HepG2 (cell line): ENCODE measurements around the gene CTCF. TPM values are rescaled to one million over a fixed set of nuclear protein-coding genes. Genes with fewer than 3 reads are reported as not detected.

Experiments
- CHD4 ChIP-seq: fragments of 200-600 bp; sonication (generic); IDR thresholded peaks from 2 replicates; pipeline ENCODE4 v1.7.0; 2017; ENCODE audit warnings: mild to moderate bottlenecking, low read length, borderline replicate concordance
- ELF1 ChIP-seq: sonication (generic); formaldehyde crosslinking; IDR thresholded peaks from 2 replicates; pipeline ENCODE4 v1.4.0; 2020; ENCODE audit warnings: missing genetic modification reagents
- HMG20B ChIP-seq: conservative IDR thresholded peaks from 2 replicates; pipeline ENCODE4 v1.6.1; 2016; ENCODE audit warnings: missing genetic modification reagents, missing compliant biosample characterization
- HNRNPL ChIP-seq: fragments of 200-400 bp; formaldehyde crosslinking; IDR thresholded peaks from 2 replicates; pipeline ENCODE4 v1.6.1; 2017; ENCODE audit warnings: mild to moderate bottlenecking, low read depth, low read length
- KLF9 ChIP-seq: IDR thresholded peaks from 2 replicates; pipeline ENCODE4 v1.6.1; 2016; ENCODE audit warnings: low read depth
- MAF1 ChIP-seq: sonication (generic); formaldehyde crosslinking; IDR thresholded peaks from 2 replicates; pipeline ENCODE4 v1.5.0; 2020; ENCODE audit warnings: missing genetic modification reagents, borderline replicate concordance
- RAD21 ChIP-seq: fragments of 450-650 bp; formaldehyde crosslinking; IDR thresholded peaks from 2 replicates; pipeline ENCODE4 v1.5.0; 2020; ENCODE audit warnings: mild to moderate bottlenecking
- U2AF1 ChIP-seq: fragments of 200-400 bp; formaldehyde crosslinking; optimal IDR thresholded peaks from 2 replicates; pipeline ENCODE3; 2017; ENCODE audit warnings: mild to moderate bottlenecking, low read depth, low read length
- ZFAT ChIP-seq: sonication (generic); formaldehyde crosslinking; conservative IDR thresholded peaks from 2 replicates; pipeline ENCODE4 v1.8.1; 2023; ENCODE audit warnings: missing genetic modification reagents, inconsistent platforms
- ZNF251 ChIP-seq: sonication (generic); formaldehyde crosslinking; IDR thresholded peaks from 2 replicates; pipeline ENCODE4 v1.9.0; 2021; ENCODE audit warnings: mild to moderate bottlenecking, missing genetic modification reagents
- ZNF383 ChIP-seq: sonication (generic); formaldehyde crosslinking; IDR thresholded peaks from 2 replicates; pipeline ENCODE4 v1.4.0; 2020; ENCODE audit warnings: missing genetic modification reagents, mild to moderate bottlenecking, borderline replicate concordance
- ZNF484 ChIP-seq: sonication (generic); formaldehyde crosslinking; IDR thresholded peaks from 2 replicates; pipeline ENCODE4 v1.5.1; 2020; ENCODE audit warnings: mild to moderate bottlenecking, low read depth, missing genetic modification reagents, borderline replicate concordance
- ZNF75D ChIP-seq: sonication (generic); formaldehyde crosslinking; IDR thresholded peaks from 2 replicates; pipeline ENCODE4 v1.8.1; 2023; ENCODE audit warnings: missing genetic modification reagents, mild to moderate bottlenecking, borderline replicate concordance
- ZNF773 ChIP-seq: sonication (generic); formaldehyde crosslinking; IDR thresholded peaks from 2 replicates; pipeline ENCODE4 v1.4.0; 2020; ENCODE audit warnings: missing genetic modification reagents, borderline replicate concordance
- ZNF850 ChIP-seq: sonication (generic); formaldehyde crosslinking; conservative IDR thresholded peaks from 2 replicates; pipeline ENCODE4 v1.9.0; 2021; ENCODE audit warnings: mild to moderate bottlenecking, missing genetic modification reagents
- ZSCAN22 ChIP-seq: sonication (generic); formaldehyde crosslinking; IDR thresholded peaks from 2 replicates; pipeline ENCODE4 v1.4.0; 2020; ENCODE audit warnings: mild to moderate bottlenecking, missing genetic modification reagents
- polyA plus RNA-seq, 8 experiments: library from polyadenylated mRNA; depleted of rRNA in 3 of 8; stranded (reverse) in 7 of 8; unstranded in 1 of 8; fragments of >200 nt; fragmentation: Illumina TruSeq in 4 of 8; extraction: Trizol in 4 of 8; gene quantifications; 2 replicates each; pipeline versions ENCODE4 v1.2.1 to v1.2.3, GENCODE V29; 2011 to 2016; ENCODE audit warnings: low read depth in 4 of 8, missing spikeins in 1 of 8, mixed read lengths in 1 of 8; ENCODE audit not compliant: insufficient read depth in 1 of 8
- total RNA-seq, 5 experiments: library from RNA; depleted of rRNA; stranded (reverse); fragments of >200 nt; fragmentation: Illumina TruSeq; extraction: Trizol; gene quantifications; 2 replicates each; pipeline ENCODE4 v1.2.3, GENCODE V29; 2016; ENCODE audit warnings: low read depth in 1 of 5
- TF ChIP-seq, protein P1 (sequence below): sonication (generic); formaldehyde crosslinking; IDR thresholded peaks from 2 replicates; pipeline ENCODE4 v1.4.0; 2020; ENCODE audit warnings: missing genetic modification reagents
- TF ChIP-seq, protein P2 (sequence below): sonication (generic); formaldehyde crosslinking; IDR thresholded peaks from 2 replicates; pipeline ENCODE4 v1.4.0; 2020; ENCODE audit warnings: missing genetic modification reagents
- TF ChIP-seq, protein P3 (sequence below): sonication (generic); formaldehyde crosslinking; IDR thresholded peaks from 2 replicates; pipeline ENCODE4 v1.9.0; 2021; ENCODE audit warnings: missing genetic modification reagents, borderline replicate concordance
- TF ChIP-seq, protein P4 (sequence below): sonication (generic); formaldehyde crosslinking; IDR thresholded peaks from 2 replicates; pipeline ENCODE4 v1.8.0; 2022; ENCODE audit warnings: low read depth, missing genetic modification reagents

CTCF gene
- total and polyA plus RNA-seq, 2 of the 13 experiments (the other 11 are each of a cell fraction or from before 2014, with no cell fraction given): 19.5 to 37.5 TPM

DNA sequence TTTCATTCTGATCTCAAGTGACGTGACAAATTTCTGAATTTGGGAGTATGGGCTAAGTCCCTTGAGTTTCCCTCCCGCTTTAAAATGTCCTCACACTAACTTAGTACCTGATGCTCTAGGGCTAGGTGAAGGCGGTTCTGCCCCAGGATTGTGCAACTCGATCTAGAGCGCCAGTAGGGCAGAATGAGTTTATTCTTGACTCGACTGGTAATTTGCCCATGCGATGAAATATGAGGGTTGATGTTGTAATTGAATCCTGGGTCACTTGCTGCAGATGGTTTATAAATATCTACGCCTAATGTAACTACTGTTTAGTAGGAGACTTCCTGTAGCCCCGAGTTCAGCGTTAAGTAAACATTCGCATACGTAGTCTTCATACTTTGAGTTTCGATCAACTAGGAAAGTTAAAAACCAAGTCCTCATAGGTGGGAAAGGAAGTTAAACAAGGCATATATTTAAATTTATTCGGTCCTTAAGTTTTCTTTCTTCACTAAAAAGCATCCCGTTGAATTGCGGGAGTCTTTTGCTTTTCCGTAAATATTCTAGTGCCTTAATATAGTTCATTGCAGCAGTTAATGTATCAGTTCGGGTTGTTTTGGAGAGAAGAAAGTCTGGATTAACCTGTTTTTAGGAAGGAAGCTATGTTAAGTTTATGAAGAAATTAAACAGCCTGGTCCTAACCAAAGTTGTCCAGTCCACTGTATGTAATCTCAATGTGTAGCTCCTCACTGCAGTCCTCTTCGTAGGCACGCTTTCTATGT lies 1.6 kb downstream of the CTCF start (continued):
- TF ChIP-seq, protein P1, sequence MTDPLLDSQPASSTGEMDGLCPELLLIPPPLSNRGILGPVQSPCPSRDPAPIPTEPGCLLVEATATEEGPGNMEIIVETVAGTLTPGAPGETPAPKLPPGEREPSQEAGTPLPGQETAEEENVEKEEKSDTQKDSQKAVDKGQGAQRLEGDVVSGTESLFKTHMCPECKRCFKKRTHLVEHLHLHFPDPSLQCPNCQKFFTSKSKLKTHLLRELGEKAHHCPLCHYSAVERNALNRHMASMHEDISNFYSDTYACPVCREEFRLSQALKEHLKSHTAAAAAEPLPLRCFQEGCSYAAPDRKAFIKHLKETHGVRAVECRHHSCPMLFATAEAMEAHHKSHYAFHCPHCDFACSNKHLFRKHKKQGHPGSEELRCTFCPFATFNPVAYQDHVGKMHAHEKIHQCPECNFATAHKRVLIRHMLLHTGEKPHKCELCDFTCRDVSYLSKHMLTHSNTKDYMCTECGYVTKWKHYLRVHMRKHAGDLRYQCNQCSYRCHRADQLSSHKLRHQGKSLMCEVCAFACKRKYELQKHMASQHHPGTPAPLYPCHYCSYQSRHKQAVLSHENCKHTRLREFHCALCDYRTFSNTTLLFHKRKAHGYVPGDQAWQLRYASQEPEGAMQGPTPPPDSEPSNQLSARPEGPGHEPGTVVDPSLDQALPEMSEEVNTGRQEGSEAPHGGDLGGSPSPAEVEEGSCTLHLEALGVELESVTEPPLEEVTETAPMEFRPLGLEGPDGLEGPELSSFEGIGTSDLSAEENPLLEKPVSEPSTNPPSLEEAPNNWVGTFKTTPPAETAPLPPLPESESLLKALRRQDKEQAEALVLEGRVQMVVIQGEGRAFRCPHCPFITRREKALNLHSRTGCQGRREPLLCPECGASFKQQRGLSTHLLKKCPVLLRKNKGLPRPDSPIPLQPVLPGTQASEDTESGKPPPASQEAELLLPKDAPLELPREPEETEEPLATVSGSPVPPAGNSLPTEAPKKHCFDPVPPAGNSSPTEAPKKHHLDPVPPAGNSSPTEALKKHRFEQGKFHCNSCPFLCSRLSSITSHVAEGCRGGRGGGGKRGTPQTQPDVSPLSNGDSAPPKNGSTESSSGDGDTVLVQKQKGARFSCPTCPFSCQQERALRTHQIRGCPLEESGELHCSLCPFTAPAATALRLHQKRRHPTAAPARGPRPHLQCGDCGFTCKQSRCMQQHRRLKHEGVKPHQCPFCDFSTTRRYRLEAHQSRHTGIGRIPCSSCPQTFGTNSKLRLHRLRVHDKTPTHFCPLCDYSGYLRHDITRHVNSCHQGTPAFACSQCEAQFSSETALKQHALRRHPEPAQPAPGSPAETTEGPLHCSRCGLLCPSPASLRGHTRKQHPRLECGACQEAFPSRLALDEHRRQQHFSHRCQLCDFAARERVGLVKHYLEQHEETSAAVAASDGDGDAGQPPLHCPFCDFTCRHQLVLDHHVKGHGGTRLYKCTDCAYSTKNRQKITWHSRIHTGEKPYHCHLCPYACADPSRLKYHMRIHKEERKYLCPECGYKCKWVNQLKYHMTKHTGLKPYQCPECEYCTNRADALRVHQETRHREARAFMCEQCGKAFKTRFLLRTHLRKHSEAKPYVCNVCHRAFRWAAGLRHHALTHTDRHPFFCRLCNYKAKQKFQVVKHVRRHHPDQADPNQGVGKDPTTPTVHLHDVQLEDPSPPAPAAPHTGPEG (CRISPR knock-in tag): no peak
- TF ChIP-seq, protein P2, sequence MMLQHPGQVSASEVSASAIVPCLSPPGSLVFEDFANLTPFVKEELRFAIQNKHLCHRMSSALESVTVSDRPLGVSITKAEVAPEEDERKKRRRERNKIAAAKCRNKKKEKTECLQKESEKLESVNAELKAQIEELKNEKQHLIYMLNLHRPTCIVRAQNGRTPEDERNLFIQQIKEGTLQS (CRISPR knock-in tag): no peak
- no peak for TF ChIP-seq ZSCAN22 (CRISPR knock-in tag)
- 0 out of 2 replicates have a peak, but pooled peaks have one; percentile 47 for TF ChIP-seq ZFAT (CRISPR knock-in tag)
- TF ChIP-seq U2AF1: no peak
- peak; percentile 19; the same call in 1 of the 2 replicates for TF ChIP-seq ELF1 (CRISPR knock-in tag)
- 0 out of 2 replicates have a peak, but pooled peaks have one; percentile 52 for TF ChIP-seq HMG20B (CRISPR knock-in tag)
- TF ChIP-seq ZNF484 (CRISPR knock-in tag): no peak
- TF ChIP-seq ZNF383: no peak
- TF ChIP-seq CHD4: no peak
- TF ChIP-seq KLF9 (CRISPR knock-in tag): 0 out of 2 replicates have a peak, but pooled peaks have one; percentile 20
- TF ChIP-seq RAD21 (CRISPR knock-in tag): no peak
- TF ChIP-seq, protein P3, sequence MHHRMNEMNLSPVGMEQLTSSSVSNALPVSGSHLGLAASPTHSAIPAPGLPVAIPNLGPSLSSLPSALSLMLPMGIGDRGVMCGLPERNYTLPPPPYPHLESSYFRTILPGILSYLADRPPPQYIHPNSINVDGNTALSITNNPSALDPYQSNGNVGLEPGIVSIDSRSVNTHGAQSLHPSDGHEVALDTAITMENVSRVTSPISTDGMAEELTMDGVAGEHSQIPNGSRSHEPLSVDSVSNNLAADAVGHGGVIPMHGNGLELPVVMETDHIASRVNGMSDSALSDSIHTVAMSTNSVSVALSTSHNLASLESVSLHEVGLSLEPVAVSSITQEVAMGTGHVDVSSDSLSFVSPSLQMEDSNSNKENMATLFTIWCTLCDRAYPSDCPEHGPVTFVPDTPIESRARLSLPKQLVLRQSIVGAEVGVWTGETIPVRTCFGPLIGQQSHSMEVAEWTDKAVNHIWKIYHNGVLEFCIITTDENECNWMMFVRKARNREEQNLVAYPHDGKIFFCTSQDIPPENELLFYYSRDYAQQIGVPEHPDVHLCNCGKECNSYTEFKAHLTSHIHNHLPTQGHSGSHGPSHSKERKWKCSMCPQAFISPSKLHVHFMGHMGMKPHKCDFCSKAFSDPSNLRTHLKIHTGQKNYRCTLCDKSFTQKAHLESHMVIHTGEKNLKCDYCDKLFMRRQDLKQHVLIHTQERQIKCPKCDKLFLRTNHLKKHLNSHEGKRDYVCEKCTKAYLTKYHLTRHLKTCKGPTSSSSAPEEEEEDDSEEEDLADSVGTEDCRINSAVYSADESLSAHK: no peak
- no peak for TF ChIP-seq ZNF850
- no peak for TF ChIP-seq ZNF75D (CRISPR knock-in tag)
- no peak for TF ChIP-seq MAF1 (CRISPR knock-in tag)
- no peak for TF ChIP-seq ZNF251 (CRISPR knock-in tag)
- TF ChIP-seq ZNF773 (CRISPR knock-in tag): no peak
- TF ChIP-seq HNRNPL: no peak
- TF ChIP-seq, protein P4, sequence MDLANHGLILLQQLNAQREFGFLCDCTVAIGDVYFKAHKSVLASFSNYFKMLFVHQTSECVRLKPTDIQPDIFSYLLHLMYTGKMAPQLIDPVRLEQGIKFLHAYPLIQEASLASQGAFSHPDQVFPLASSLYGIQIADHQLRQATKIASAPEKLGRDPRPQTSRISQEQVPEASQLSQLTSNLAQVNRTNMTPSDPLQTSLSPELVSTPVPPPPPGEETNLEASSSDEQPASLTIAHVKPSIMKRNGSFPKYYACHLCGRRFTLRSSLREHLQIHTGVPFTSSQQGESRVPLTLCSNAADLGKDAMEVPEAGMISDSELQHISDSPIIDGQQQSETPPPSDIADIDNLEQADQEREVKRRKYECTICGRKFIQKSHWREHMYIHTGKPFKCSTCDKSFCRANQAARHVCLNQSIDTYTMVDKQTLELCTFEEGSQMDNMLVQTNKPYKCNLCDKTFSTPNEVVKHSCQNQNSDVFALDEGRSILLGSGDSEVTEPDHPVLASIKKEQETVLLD (CRISPR knock-in tag): 0 out of 2 replicates have a peak, but pooled peaks have one; percentile 40
